ENCODE data around the gene WDR62. TPM values are rescaled to one million over a fixed set of nuclear protein-coding genes. Genes with fewer than 3 reads are reported as not detected.

Gene WDR62
- total and polyA plus RNA-seq, 2 donors = 0.27 to 2.3 TPM

DNA sequence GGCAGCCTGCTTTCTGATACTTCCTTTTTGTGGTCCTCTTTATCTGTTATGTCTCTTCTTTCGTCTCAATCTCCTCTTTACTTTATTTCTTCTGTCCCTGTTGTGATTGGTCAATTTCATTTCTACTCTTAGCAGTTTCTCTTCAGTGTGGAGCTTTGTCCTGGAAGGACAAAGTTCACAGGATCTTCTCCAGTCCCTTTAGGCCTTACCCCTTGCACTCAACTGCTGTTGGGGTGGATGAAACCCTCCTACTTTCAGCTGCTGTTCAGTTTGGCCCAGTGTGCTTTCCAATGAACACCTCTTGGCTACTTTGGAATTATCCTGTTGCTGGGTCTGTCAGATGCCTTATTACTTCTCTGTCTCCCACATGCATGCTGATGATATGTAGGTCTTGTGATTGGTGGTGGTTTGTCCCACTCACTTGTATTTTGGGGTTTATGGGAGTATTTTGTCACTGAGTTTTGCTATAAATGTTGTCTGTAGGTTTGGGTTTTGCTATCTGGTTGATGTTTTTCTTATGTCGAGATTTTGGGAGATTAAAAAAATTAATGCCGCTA lies 24.8 kb downstream of the WDR62 start:
- Histone ChIP-seq H3K4me3 (ENCODE audit: low read depth, low read length) (no peak overlapping the region), H3K36me3 (ENCODE audit: insufficient read depth) (no peaks in the 10 kb centered on the region), H3K4me1 (ENCODE audit: insufficient read depth) (no peaks in the 10 kb centered on the region), H3K27ac (ENCODE audit: low read depth) (no peak overlapping the region)
- 94% methylated on average over 3 of the region's 3 CpGs for WGBS
- no peak for DNase-seq (ENCODE audit: extremely low spot score)

DNA sequence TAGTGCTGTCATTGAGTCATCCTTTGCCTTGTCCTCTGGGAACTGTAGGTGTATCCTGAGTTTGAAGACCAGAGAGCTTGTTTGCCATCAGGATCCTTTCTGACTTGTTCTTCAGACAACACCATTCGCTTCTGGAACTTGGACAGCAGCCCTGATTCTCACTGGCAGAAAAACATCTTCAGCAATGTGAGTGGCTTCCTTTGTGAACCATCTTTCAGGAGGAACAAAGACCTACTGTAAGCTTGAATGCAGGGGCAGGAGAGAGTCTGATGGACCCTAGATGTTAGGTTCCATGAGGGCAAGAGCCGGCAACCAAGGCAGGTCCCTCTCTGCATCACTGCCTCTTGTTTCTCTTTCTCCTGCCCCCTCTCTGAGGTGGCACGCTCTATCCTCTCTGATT lies 26.7 kb downstream of the WDR62 start:
- WGBS = 82% methylated on average over 3 of the region's 3 CpGs
- H3K27ac ChIP-seq (ENCODE audit: low read depth) = no peak overlapping the region
- no peak for DNase-seq (ENCODE audit: extremely low spot score)
- H3K4me1 ChIP-seq (ENCODE audit: insufficient read depth) = no peaks in the 10 kb centered on the region
- H3K4me3 ChIP-seq (ENCODE audit: low read depth, low read length) = no peak overlapping the region
- H3K36me3 ChIP-seq (ENCODE audit: insufficient read depth) = no peaks in the 10 kb centered on the region

GRCh38 chr19:36081894-36082293 lies 27.2 kb downstream of the WDR62 start:
- Histone ChIP-seq H3K27ac (ENCODE audit: low read depth) (no peak overlapping the region), H3K36me3 (ENCODE audit: insufficient read depth) (no peaks in the 10 kb centered on the region), H3K4me1 (ENCODE audit: insufficient read depth) (no peaks in the 10 kb centered on the region), H3K4me3 (ENCODE audit: low read depth, low read length) (no peak overlapping the region)
- DNase-seq (ENCODE audit: extremely low spot score) = no peak
- 95% methylated on average over 7 of the region's 7 CpGs for WGBS

DNA sequence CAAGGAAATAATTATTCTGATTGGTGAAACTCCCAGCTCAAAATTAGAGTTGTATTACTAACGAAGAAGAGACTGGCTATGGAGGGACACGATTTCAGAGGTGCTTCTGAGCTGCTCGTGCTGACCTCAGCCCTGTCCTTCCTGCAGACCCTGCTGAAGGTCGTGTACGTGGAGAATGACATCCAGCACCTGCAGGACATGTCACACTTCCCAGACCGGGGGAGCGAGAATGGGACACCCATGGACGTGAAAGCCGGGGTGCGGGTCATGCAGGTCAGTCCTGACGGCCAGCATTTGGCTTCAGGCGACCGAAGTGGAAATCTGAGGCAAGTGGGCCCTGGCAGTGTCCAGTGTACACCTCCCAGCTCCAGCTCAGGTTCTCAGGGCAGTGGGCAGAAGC lies 28.2 kb downstream of the WDR62 start:
- no peak for DNase-seq (ENCODE audit: extremely low spot score)
- Histone ChIP-seq H3K27ac (ENCODE audit: low read depth) (no peak overlapping the region), H3K4me1 (ENCODE audit: insufficient read depth) (no peaks in the 10 kb centered on the region), H3K4me3 (ENCODE audit: low read depth, low read length) (no peak overlapping the region), H3K36me3 (ENCODE audit: insufficient read depth) (no peaks in the 10 kb centered on the region)
- 94% methylated on average over 13 of the region's 13 CpGs for WGBS

DNA sequence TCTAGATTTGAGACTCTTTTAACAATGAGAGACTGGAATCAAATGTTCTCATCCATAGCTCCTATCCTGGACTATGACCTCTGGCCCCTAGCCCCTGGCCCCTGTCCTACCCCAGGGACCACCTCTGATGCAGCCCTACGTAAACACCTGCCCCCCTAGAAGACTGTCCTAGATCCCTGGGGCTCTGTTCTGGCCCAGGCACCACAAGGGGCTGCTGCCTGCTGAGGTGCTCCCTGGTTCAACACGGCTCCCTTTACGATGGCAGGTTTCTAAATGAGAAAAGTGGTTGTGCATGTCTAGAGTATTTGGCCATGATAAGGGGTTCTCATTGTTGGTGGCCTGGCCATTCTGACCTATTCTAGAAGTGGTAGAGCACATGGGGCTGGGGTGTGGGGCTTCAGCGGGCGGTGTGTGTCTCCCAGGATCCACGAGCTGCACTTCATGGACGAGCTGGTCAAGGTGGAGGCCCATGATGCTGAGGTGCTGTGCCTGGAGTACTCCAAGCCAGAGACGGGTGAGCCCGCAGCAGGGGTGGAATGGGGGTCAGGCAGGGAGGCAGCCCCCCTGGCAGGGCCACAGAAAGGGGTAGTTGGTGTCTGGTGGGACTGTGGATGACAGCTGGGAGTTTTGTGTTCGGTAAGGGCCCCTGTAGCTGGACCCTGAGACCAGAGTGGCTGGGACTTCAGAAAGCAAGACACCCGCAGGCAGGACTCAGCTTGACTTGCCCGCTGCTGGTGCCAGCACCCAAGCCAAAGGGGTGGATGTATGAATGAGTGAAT lies 29.7 kb downstream of the WDR62 start:
- Histone ChIP-seq H3K36me3 (ENCODE audit: insufficient read depth) (no peaks in the 10 kb centered on the region), H3K27ac (ENCODE audit: low read depth) (no peak overlapping the region), H3K4me1 (ENCODE audit: insufficient read depth) (no peaks in the 10 kb centered on the region), H3K4me3 (ENCODE audit: low read depth, low read length) (no peak overlapping the region)
- 95% methylated on average over 12 of the region's 12 CpGs for WGBS
- DNase-seq (ENCODE audit: extremely low spot score) = no peak

- Histone ChIP-seq H3K4me3 (ENCODE audit: low read depth, low read length) (no peak overlapping the region), H3K27ac (ENCODE audit: low read depth) (no peak overlapping the region), H3K4me1 (ENCODE audit: insufficient read depth) (no peaks in the 10 kb centered on the region), H3K36me3 (ENCODE audit: insufficient read depth) (no peaks in the 10 kb centered on the region)
- WGBS = 96% methylated on average over 9 of the region's 9 CpGs
- no peak for DNase-seq (ENCODE audit: extremely low spot score)
Measured at GRCh38 chr19:36086326-36086725, 31.6 kb downstream of the WDR62 start.

- Histone ChIP-seq H3K4me1 (ENCODE audit: insufficient read depth) (no peaks in the 10 kb centered on the region), H3K36me3 (ENCODE audit: insufficient read depth) (no peaks in the 10 kb centered on the region), H3K4me3 (ENCODE audit: low read depth, low read length) (no peak overlapping the region), H3K27ac (ENCODE audit: low read depth) (no peak overlapping the region)
- no peak for DNase-seq (ENCODE audit: extremely low spot score)
- 96% methylated on average over 5 of the region's 5 CpGs for WGBS
Measured at GRCh38 chr19:36089847-36090246, 35.1 kb downstream of the WDR62 start.

DNA sequence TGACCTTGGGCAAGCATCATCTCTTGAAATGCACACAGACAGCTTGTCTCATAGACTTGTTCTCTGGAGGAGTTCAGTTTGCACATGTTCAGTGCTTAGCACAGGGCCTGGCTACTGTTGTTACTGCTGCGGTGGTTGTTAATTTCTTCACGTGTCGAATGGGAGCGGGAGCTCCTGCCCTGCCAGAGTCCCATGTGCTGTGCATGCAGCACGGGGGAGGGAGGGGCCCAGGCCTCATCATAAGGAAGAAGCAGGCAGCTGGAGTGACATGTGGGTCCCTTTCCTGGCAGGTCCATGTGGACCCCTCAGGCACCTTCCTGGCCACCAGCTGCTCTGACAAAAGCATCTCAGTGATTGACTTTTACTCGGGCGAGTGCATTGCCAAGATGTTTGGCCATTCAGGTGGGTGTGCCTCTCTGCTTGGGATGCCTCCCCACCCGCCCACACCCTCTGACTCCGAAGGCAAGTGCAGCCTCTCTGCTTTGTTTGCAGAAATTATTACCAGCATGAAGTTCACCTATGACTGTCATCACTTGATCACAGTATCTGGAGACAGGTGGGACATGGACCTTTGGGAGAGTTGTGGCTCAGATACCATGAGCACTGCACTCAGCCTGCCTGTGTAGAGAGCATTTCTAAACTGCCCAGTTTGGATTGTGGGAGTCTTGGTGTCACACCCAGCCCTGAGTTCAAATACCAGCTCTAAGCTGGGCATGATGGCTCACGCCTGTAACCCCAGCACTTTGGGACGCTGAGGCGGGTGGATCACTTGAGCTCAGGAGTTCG lies 36.4 kb downstream of the WDR62 start:
- Histone ChIP-seq H3K4me1 (ENCODE audit: insufficient read depth) (no peaks in the 10 kb centered on the region), H3K36me3 (ENCODE audit: insufficient read depth) (no peaks in the 10 kb centered on the region), H3K4me3 (ENCODE audit: low read depth, low read length) (no peak overlapping the region), H3K27ac (ENCODE audit: low read depth) (no peak overlapping the region)
- 86% methylated on average over 13 of the region's 13 CpGs for WGBS
- no peak for DNase-seq (ENCODE audit: extremely low spot score)

DNA sequence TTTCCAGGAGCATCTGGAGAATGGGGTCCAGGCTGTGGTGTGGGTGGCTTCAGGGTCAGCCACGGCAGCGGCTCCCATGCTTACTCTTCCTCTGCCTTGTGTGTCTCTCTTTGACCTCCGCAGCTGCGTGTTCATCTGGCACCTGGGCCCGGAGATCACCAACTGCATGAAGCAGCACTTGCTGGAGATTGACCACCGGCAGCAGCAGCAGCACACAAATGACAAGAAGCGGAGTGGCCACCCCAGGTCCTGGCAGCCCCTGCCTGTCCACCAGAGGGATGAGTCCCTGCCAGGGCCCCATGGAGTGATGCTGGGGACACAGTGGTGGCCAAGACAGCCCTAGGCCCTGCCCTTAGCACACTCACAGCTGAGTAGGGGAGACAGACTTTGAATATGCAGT lies 37.9 kb downstream of the WDR62 start:
- H3K27ac ChIP-seq (ENCODE audit: low read depth) = no peak overlapping the region
- H3K4me1 ChIP-seq (ENCODE audit: insufficient read depth) = no peaks in the 10 kb centered on the region
- DNase-seq (ENCODE audit: extremely low spot score) = no peak
- H3K4me3 ChIP-seq (ENCODE audit: low read depth, low read length) = no peak overlapping the region
- no peaks in the 10 kb centered on the region for H3K36me3 ChIP-seq (ENCODE audit: insufficient read depth)
- WGBS = 98% methylated on average over 7 of the region's 7 CpGs

GRCh38 chr19:36093146-36093662 lies 38.5 kb downstream of the WDR62 start:
- Histone ChIP-seq H3K4me3 (ENCODE audit: low read depth, low read length) (no peak overlapping the region), H3K27ac (ENCODE audit: low read depth) (no peak overlapping the region), H3K36me3 (ENCODE audit: insufficient read depth) (no peaks in the 10 kb centered on the region), H3K4me1 (ENCODE audit: insufficient read depth) (no peaks in the 10 kb centered on the region)
- DNase-seq (ENCODE audit: extremely low spot score) = no peak
- 92% methylated on average over 5 of the region's 5 CpGs for WGBS

DNA sequence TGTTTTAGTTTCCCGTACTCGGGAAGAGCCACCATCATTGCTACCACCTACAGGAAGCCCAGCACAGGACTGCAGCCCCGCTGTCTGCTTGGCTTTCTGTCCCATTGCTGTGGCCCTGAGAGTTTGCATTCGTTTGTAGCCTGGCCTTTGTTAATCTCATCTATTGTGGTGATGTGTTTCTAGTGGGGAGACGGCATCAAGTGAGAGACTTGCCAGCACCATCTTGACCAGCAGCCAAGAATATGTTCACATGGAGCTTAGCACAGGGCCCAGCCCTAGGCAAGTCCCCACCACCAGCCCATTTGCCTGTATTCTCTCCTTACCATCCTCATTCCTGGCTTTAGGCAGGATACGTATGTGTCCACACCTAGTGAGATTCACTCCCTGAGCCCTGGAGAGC lies 39.0 kb downstream of the WDR62 start:
- H3K4me1 ChIP-seq (ENCODE audit: insufficient read depth) = no peaks in the 10 kb centered on the region
- H3K4me3 ChIP-seq (ENCODE audit: low read depth, low read length) = no peak overlapping the region
- no peaks in the 10 kb centered on the region for H3K36me3 ChIP-seq (ENCODE audit: insufficient read depth)
- DNase-seq (ENCODE audit: extremely low spot score) = no peak
- 53% methylated on average over 6 of the region's 6 CpGs for WGBS
- no peak overlapping the region for H3K27ac ChIP-seq (ENCODE audit: low read depth)

GRCh38 chr19:36097036-36097435 lies 42.3 kb downstream of the WDR62 start:
- no peak for DNase-seq (ENCODE audit: extremely low spot score)
- no peaks in the 10 kb centered on the region for H3K4me1 ChIP-seq (ENCODE audit: insufficient read depth)
- WGBS = 88% methylated on average over 6 of the region's 6 CpGs
- H3K4me3 ChIP-seq (ENCODE audit: low read depth, low read length) = no peak overlapping the region
- no peak overlapping the region for H3K27ac ChIP-seq (ENCODE audit: low read depth)
- no peaks in the 10 kb centered on the region for H3K36me3 ChIP-seq (ENCODE audit: insufficient read depth)

GRCh38 chr19:36099166-36099785 lies 44.6 kb downstream of the WDR62 start:
- H3K4me3 ChIP-seq (ENCODE audit: low read depth, low read length) = no peak overlapping the region
- H3K36me3 ChIP-seq (ENCODE audit: insufficient read depth) = no peaks in the 10 kb centered on the region
- H3K4me1 ChIP-seq (ENCODE audit: insufficient read depth) = no peaks in the 10 kb centered on the region
- no peak overlapping the region for H3K27ac ChIP-seq (ENCODE audit: low read depth)
- DNase-seq (ENCODE audit: extremely low spot score) = no peak
- 89% methylated on average over 19 of the region's 19 CpGs for WGBS
